Globus pallidus (tissue), 1 donor: ENCODE data around the gene BTBD8.

Experiments used
- DNase-seq: peaks from one replicate; pipeline ENCODE4 v3.0.0-alpha.2; 2015; ENCODE audit warnings: low spot score

Gene BTBD8

DNA sequence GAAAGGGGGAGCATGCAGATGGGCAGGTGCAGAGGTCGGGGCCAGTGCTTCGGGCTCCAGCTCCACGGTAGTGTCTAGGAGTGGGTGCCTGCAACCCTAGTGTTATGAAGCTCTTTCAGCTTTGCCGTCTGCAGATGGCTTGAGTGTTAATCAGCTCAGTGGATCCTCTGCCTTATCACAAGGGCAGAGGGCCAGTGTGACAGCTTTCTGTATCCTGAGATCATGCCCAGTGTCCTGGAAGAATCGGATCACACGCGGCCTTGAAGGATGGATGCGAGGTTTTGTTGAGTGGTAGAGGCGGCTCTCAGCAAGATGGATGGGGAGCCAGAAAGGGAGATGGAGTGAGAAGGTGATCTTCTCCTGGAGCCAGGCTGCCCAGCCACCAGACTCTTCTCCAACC lies 112.1 kb downstream of the BTBD8 start:
- DNase-seq, result no peak

DNA sequence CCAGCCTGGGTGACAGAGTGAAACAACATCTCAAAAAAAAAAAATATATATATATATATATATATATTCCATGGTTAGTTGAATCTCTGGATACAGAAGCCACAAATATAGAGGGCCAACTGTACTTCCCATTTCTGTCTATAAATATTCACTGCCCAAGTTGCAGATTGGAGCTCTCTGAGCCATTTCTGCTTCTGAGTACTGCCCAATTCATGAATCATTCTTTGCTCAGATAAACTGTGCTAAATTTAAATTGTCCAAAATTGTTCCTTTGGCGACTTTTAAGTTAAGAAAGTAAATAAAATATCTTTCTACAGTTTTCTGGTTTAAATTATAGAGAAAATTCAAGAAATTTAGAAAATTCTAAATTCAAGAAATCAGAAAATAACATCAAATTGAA lies 114.4 kb downstream of the BTBD8 start:
- DNase-seq, result no peak

DNA sequence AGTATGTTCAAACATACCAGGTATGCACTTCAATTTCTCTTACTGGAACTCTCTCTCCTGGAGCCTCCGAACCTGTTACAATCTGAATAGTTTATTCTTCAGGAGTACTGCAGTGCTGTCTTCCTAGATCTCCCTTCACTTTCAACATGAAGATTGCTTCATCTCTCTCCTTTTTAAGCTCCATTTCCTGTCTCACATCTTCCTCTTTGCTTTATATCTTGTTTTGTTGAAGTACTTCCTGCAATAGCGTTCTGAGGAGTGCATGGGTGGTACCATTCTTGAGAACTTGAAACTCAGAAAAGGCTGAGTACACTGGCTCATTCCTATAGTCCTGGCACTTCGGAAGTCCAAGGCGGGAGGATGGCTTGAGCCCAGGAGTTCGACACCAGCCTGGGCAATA lies 121.8 kb downstream of the BTBD8 start:
- DNase-seq, result no peak

DNA sequence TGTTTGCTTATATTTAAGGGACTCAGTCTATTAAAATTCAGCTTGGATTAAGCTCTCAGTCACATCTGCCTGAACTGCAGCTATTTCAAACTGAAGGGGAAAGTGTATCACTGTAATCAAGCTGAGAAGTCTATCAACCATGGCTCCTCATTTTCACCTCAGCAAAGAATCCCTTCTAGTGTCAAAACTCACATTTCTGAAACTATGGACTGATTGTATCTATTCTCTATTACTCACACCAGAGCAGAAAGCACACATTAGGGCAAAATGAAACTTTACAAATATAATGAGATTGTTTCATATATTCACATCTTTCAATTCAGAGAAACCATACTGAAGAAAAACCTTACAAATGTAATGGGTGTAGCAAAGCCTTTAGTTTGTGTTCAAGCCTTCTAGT lies 123.0 kb downstream of the BTBD8 start:
- no peak for DNase-seq

DNA sequence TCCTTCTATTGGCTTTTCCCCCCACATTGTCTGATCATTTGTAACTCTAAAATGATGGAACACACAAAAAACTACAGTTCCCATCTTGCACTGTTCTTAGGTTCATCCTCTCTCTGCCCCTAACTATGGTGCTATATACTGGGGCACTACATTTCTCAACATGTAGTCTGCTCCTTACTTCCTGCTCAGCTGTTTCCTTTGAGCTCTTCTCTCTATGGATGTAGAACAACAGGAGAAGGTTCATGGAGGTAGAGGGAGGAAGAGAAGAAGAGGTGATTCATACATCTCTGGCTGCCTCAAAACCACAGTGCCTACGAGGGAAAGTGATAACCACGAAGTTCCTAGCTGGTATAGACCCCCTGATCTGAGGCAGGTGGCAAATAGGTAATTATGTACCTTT lies 130.6 kb downstream of the BTBD8 start:
- DNase-seq, result no peak

DNA sequence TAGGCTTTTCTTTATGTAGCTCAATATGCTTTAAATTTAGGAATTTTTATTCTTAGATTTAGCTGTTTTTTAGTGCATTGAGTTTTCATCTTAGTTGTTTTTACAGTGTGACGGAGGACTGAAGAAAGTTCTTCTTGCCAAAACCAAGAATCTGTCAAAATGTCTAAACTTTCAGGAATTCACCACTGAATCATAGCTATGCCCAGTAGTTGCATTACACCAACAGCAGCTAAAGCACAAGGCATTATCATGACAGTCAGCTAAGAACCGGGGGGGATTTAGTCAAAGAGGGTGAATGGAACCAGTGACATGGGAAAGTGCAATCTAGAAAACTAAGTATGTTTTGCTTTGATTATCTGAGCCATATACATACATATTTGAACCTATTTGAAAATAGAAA lies 131.0 kb downstream of the BTBD8 start:
- DNase-seq, result no peak

DNA sequence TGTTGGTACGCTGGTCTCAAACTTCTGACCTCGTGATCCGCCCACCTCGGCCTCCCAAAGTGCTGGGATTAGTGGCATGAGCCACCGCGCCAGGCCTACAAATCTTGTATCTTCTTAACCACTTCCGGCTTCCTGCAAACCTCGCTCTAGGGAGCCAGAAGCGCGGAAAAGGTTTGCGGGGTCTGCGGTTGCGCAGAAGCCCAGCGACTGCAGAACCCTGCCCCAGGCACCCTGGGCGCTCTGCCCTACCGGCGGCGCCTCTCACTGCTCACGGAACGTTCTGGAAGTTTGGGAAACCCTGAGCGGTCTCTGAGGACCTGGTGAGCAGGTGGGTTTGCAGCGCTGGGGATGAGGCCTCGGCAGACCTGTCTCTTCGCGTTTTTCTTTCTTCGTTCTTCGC lies 137.6 kb downstream of the BTBD8 start, which contains the start of gene C1orf146:
Gene C1orf146 (plus strand): TSS at position 195 of the 400 bp plus-strand sequence. CDS start 13,506 bp downstream, outside the sequence.
- DNase-seq, result no peak

DNA sequence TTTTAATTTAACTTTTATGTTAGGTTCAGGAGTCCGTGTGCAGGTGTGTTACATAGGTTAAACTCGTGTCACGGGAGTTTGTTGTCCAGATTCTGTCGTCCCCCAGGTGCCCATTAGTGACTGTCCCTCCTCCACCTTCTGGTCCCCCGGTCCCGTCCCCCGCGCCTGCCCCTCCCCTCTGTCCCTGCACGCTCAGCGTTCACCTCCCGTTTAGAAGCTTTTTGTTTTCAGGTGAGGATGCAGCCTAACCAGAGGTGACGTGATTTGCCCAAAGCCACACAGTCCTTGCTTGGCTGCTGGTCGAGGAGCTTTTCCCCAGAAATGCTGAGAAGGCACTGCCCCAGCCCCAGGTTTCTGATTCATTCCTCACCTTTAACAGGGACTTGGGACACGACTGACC lies 138.4 kb downstream of the BTBD8 start:
- DNase-seq, result no peak

DNA sequence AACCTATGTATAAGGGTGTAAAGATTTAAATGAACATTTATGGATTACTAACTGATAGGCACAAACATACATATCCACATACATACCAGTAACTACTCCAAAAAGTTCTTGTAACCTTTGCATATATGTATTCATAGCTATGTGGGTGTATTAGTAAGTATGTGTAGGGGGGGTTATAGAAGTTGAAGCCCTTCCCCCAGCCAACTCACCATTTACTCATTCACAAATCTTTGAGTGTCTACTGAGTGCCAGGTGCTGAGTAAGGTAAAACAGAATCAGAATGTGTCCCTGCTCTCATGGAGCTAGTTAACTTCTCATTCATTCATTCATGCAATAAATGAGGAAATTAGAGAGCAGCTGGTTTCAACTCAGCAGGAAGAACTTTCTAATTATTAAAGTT lies 138.9 kb downstream of the BTBD8 start:
- no peak for DNase-seq

DNA sequence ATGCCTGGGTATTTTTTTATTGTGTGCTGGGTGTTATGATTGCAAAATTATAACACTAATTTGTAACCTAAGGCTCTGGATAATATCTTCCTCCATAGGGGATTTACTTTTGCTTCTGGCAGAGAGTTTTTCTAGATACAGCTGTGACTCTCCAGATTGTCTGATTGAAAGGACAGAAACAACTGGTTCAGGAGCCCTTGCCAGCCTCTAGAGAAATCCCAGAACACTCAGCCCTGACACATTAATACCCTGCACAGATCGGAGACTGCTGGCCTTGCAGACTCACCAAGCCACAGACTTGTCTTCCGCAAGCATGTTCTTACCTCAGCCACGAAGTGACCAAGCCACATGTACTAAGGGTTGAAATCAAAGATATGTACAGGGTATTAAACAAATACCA lies 148.3 kb downstream of the BTBD8 start:
- no peak for DNase-seq

DNA sequence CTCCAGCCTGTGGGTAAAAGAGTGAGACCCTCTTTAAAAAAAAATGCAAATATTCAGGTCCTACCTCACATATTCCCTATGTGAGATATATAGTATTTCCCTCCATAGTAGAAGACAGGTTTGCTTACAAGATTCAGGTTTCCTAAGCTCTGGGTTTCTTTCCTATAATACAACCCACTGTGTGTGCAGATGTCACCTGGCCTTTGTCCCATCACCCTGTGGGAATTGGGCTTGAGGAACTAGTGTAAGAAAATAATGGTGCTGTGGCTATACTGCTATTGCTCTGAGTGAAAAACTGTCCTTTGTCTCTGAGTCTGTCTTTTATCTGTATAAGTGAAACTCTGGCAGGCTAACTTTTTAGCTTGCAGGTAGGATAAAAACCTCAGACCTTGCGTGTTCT lies 150.6 kb downstream of the BTBD8 start:
- no peak for DNase-seq
